CD4-positive, CD25-positive, alpha-beta regulatory T cell (primary cell): ENCODE measurements around the gene CHRND. TPM values are rescaled to one million over a fixed set of nuclear protein-coding genes. Genes with fewer than 3 reads are reported as not detected.
"Not testable (repeated sequence)": the region's sequence is repeated elsewhere in the genome, so short reads cannot be mapped to it uniquely, and the experiment has no call there.

Source experiments
- ATAC-seq, 2 donors: fragments of 150-1000 bp; cut with Tn5 transposase; one replicate each; pipeline ENCODE4 v1.10.0; 2021; ENCODE audit warnings: low read depth in 2 of 2, moderate number of reproducible peaks in 2 of 2, moderate library complexity in 1 of 2
- DNase-seq, 3 donors: peaks; one replicate each; pipeline versions ENCODE4 v3.0.0 to v3.0.0-alpha.2; 2012 to 2022; ENCODE audit warnings: mixed read lengths in 1 of 3
- H3K27ac ChIP-seq: one replicate; pipeline ENCODE4 v1.7.0; 2013; ENCODE audit warnings: mild to moderate bottlenecking, low read length; ENCODE audit not compliant: insufficient read depth, poor library complexity, severe bottlenecking
- H3K27me3 ChIP-seq: one replicate; pipeline ENCODE4 v1.7.0; 2013; ENCODE audit warnings: low read length; ENCODE audit not compliant: control insufficient read depth, insufficient read depth
- H3K36me3 ChIP-seq: one replicate; pipeline ENCODE4 v1.7.0; 2013; ENCODE audit warnings: mild to moderate bottlenecking, low read length, moderate library complexity; ENCODE audit not compliant: control insufficient read depth, insufficient read depth
- H3K4me1 ChIP-seq: 2 replicates; pipeline ENCODE4 v1.7.0; 2013; ENCODE audit warnings: mild to moderate bottlenecking, low read length; ENCODE audit not compliant: insufficient read depth, control insufficient read depth, poor library complexity, severe bottlenecking
- H3K4me3 ChIP-seq: one replicate; pipeline ENCODE4 v1.7.0; 2013; ENCODE audit warnings: low read depth, mild to moderate bottlenecking, low read length, moderate library complexity
- H3K9me3 ChIP-seq, 2 experiments: 1 replicate in 1 of 2; 2 replicates in 1 of 2; pipeline ENCODE4 v1.7.0; 2013; ENCODE audit warnings: low read length in 2 of 2, mild to moderate bottlenecking in 1 of 2, moderate library complexity in 1 of 2; ENCODE audit not compliant: control insufficient read depth in 2 of 2
- H3K27ac Mint-ChIP-seq, 3 donors: one replicate each; pipeline ENCODE4 v1.8.0; 2020 to 2022; ENCODE audit warnings: mild to moderate bottlenecking in 3 of 3, mixed read lengths in 3 of 3, moderate library complexity in 2 of 3
- H3K27me3 Mint-ChIP-seq: one replicate; pipeline ENCODE4 v1.8.0; 2022; ENCODE audit warnings: mild to moderate bottlenecking, mixed read lengths
- H3K36me3 Mint-ChIP-seq: one replicate; pipeline ENCODE4 v1.8.0; 2020; ENCODE audit warnings: mixed read lengths
- H3K4me1 Mint-ChIP-seq, 4 donors: one replicate each; pipeline ENCODE4 v1.8.0; 2020 to 2022; ENCODE audit warnings: mixed read lengths in 4 of 4, mild to moderate bottlenecking in 1 of 4
- H3K4me3 Mint-ChIP-seq, 4 donors: one replicate each; pipeline ENCODE4 v1.8.0; 2020 to 2022; ENCODE audit warnings: mild to moderate bottlenecking in 4 of 4, mixed read lengths in 4 of 4, moderate library complexity in 3 of 4
- H3K9me3 Mint-ChIP-seq, 7 donors: one replicate each; pipeline ENCODE4 v1.8.0; 2020 to 2022; ENCODE audit warnings: mixed read lengths in 7 of 7, mild to moderate bottlenecking in 3 of 7, moderate library complexity in 2 of 7
- polyA plus RNA-seq, 4 donors: library from polyadenylated mRNA; unstranded; fragments of 300-500 nt; fragmentation: Illumina TruSeq; gene quantifications; one replicate each; pipeline ENCODE4 v1.2.3, GENCODE V29; 2021
- total RNA-seq: library from RNA; stranded (reverse); gene quantifications from one replicate; pipeline ENCODE4 v1.2.3, GENCODE V29; 2022

CHRND gene
- total and polyA plus RNA-seq, 5 donors from 2014 or later, result not detected

DNA sequence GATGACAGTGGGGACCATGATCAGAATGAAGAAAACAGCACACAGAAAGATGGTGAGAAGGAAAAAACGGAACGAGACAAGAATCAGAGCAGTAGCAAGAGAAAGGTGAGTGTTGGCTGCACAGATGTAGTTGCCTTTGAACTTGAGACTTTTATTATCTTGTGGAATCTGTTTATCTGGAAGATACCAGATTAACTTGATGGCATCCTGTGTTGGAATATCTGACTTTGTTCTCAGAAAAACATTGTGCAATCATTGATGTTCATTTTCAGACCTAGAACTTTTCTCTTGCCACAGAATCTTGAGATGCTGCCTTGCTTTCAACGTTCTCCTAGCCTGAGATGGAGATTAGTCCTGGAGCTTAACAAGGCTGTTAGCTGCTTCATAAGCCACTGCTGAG is 30.5 kb downstream of the CHRND start:
- DNase-seq (no peak), ATAC-seq (no peak)
- Histone ChIP-seq H3K4me3 (no peak overlapping the region), H3K27me3 (no peaks in the 10 kb centered on the region), H3K9me3 (no peaks in the 10 kb centered on the region), H3K27ac (no peak overlapping the region), H3K36me3 (peaks cover 60% of the 10 kb centered on the region), H3K4me1 (peaks cover 20% of the 10 kb centered on the region)
- Mint-ChIP-seq H3K4me1 (peaks cover 27 to 54% (median 49%) of the 10 kb centered on the region in 4 donors), H3K27ac (no peak overlapping the region), H3K9me3 (no peaks in the 10 kb centered on the region), H3K4me3 (no peak overlapping the region), H3K36me3 (peaks cover 56% of the 10 kb centered on the region), H3K27me3 (no peaks in the 10 kb centered on the region)

- H3K27me3 ChIP-seq, result no peaks in the 10 kb centered on the region
- no peaks in the 10 kb centered on the region for H3K27me3 Mint-ChIP-seq
- H3K4me3 ChIP-seq, result no peak overlapping the region
- no peak overlapping the region for H3K4me3 Mint-ChIP-seq
- H3K27ac ChIP-seq, result no peak overlapping the region
- H3K36me3 Mint-ChIP-seq, result peaks cover 56% of the 10 kb centered on the region
- DNase-seq (no peak), ATAC-seq (no peak)
- H3K4me1 Mint-ChIP-seq, result peaks cover 0 to 9% (median 4%) of the 10 kb centered on the region in 4 donors
- H3K9me3 ChIP-seq, result no peaks in the 10 kb centered on the region
- no peak overlapping the region for H3K27ac Mint-ChIP-seq
- no peaks in the 10 kb centered on the region for H3K4me1 ChIP-seq
- peaks cover 81% of the 10 kb centered on the region for H3K36me3 ChIP-seq
- H3K9me3 Mint-ChIP-seq, result no peaks in the 10 kb centered on the region
Observed at GRCh38 chr2:232562515-232563151, 36.7 kb downstream of the CHRND start.

- DNase-seq, result no peak
- Histone ChIP-seq H3K27ac (no peak overlapping the region), H3K9me3 (no peaks in the 10 kb centered on the region), H3K4me1 (no peaks in the 10 kb centered on the region), H3K36me3 (peaks cover 81% of the 10 kb centered on the region), H3K4me3 (no peak overlapping the region), H3K27me3 (no peaks in the 10 kb centered on the region)
- H3K4me1 Mint-ChIP-seq, result peaks cover 0 to 9% (median 3%) of the 10 kb centered on the region in 4 donors
- no peaks in the 10 kb centered on the region for H3K27me3 Mint-ChIP-seq
- no peak for ATAC-seq
- H3K27ac Mint-ChIP-seq, result no peak overlapping the region
- H3K9me3 Mint-ChIP-seq, result no peaks in the 10 kb centered on the region
- H3K4me3 Mint-ChIP-seq, result no peak overlapping the region
- peaks cover 60% of the 10 kb centered on the region for H3K36me3 Mint-ChIP-seq
Observed at GRCh38 chr2:232563580-232563979, 37.6 kb downstream of the CHRND start.

DNA sequence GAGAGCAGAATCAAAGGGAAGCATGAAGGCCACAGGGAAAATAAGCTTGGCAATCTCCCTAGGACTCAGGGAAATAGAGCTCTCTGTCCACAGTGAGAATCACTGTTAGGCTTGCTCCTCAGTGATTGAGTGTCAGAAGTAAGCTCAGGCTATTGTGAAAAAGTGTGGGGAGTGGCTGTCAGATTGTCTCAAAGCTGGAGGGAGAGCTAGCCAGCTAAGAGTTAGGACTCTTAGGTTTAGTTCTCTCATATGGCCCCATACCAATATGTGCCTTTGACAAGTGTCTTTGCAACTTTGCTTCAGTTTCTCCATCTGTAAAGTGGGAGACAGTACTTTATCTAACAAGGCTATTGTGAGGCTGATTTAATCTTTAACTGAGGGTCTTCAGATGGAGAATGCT is 41.8 kb downstream of the CHRND start:
- no peaks in the 10 kb centered on the region for H3K4me1 ChIP-seq
- H3K27me3 ChIP-seq, result no peaks in the 10 kb centered on the region
- no peaks in the 10 kb centered on the region for H3K9me3 ChIP-seq
- H3K4me3 Mint-ChIP-seq, result no peak overlapping the region
- H3K36me3 Mint-ChIP-seq, result peaks cover 72% of the 10 kb centered on the region
- DNase-seq (no peak), ATAC-seq (no peak)
- no peak overlapping the region for H3K27ac Mint-ChIP-seq
- peaks cover 89% of the 10 kb centered on the region for H3K36me3 ChIP-seq
- H3K4me1 Mint-ChIP-seq, result peaks cover 0 to 6% (median under 1%) of the 10 kb centered on the region in 4 donors
- no peak overlapping the region for H3K27ac ChIP-seq
- no peaks in the 10 kb centered on the region for H3K9me3 Mint-ChIP-seq
- no peaks in the 10 kb centered on the region for H3K27me3 Mint-ChIP-seq
- no peak overlapping the region for H3K4me3 ChIP-seq

- no peak overlapping the region for H3K4me3 ChIP-seq
- no peak overlapping the region for H3K27ac ChIP-seq
- H3K36me3 Mint-ChIP-seq, result peaks cover 76% of the 10 kb centered on the region
- no peaks in the 10 kb centered on the region for H3K27me3 Mint-ChIP-seq
- no peak overlapping the region for H3K4me3 Mint-ChIP-seq
- peaks cover 91% of the 10 kb centered on the region for H3K36me3 ChIP-seq
- no peaks in the 10 kb centered on the region for H3K9me3 ChIP-seq
- H3K4me1 ChIP-seq, result no peaks in the 10 kb centered on the region
- DNase-seq, result no peak
- no peaks in the 10 kb centered on the region for H3K27me3 ChIP-seq
- no peak for ATAC-seq
- H3K27ac Mint-ChIP-seq, result no peak overlapping the region
- peaks cover 0 to 6% (median 1%) of the 10 kb centered on the region in 4 donors for H3K4me1 Mint-ChIP-seq
- H3K9me3 Mint-ChIP-seq, result no peaks in the 10 kb centered on the region
Observed at GRCh38 chr2:232568161-232568560, 42.2 kb downstream of the CHRND start.

DNA sequence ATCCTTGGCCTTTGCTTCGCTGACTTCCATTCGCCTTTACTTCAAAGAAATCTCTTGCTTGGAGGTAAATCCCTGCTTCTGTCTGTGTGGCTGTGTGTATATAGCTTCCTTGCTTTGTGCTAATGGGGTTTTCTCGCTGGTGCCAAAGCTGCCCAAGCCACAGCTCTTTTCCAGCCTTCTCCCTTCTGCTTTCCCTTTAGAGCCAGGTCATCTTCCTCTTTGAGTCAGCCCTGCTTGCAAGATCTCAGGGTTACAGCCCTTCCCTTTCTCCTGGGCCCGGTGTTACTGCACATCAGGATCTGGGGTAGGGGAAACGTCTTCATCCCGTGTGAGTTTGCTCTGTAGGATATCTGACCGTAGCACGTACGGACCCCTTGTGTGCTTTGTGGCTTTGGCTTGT is 43.6 kb downstream of the CHRND start:
- Histone ChIP-seq H3K27me3 (no peaks in the 10 kb centered on the region), H3K9me3 (no peaks in the 10 kb centered on the region), H3K4me1 (no peaks in the 10 kb centered on the region), H3K36me3 (peaks cover 93% of the 10 kb centered on the region), H3K27ac (no peak overlapping the region), H3K4me3 (no peak overlapping the region)
- Mint-ChIP-seq H3K36me3 (peaks cover 73% of the 10 kb centered on the region), H3K27me3 (no peaks in the 10 kb centered on the region), H3K9me3 (no peaks in the 10 kb centered on the region), H3K4me3 (no peak overlapping the region), H3K4me1 (peaks cover 0 to 6% (median 1%) of the 10 kb centered on the region in 4 donors), H3K27ac (peak overlapping the region in 1 of 3 donors; percentile 45)
- ATAC-seq (no peak), DNase-seq (no peak)

DNA sequence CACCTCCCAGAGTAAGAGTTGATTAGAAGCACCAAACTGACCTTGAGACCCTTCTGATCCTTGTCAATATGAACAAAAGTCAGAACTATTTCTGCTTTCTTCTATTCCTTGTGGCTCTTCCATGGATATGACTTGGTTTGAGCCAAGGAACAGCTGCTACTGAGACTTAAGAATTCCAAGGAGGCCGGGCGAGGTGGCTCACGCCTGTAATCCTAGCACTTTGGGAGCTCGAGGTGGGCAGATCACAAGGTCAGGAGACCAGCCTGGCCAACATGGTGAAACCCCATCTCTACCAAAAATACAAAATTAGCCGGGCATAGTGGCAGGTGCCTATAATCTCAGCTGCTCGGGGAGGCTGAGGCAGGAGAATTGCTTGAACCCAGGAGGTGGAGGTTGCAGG is 44.5 kb downstream of the CHRND start:
- H3K9me3 Mint-ChIP-seq, ATAC-seq, H3K4me1 Mint-ChIP-seq, DNase-seq, H3K9me3 ChIP-seq, H3K4me1 ChIP-seq, H3K27ac ChIP-seq, H3K27ac Mint-ChIP-seq, H3K4me3 Mint-ChIP-seq, H3K27me3 Mint-ChIP-seq, H3K27me3 ChIP-seq, H3K4me3 ChIP-seq: not testable (repeated sequence)
- H3K36me3 Mint-ChIP-seq, result peaks cover 73% of the 10 kb centered on the region
- H3K36me3 ChIP-seq, result peaks cover 94% of the 10 kb centered on the region

GRCh38 chr2:232571026-232571474 is 45.1 kb downstream of the CHRND start:
- no peaks in the 10 kb centered on the region for H3K27me3 ChIP-seq
- Mint-ChIP-seq H3K36me3 (peaks cover 71% of the 10 kb centered on the region), H3K27me3 (no peaks in the 10 kb centered on the region), H3K4me1 (peaks cover 0 to 6% (median 4%) of the 10 kb centered on the region in 4 donors), H3K27ac (no peak overlapping the region), H3K4me3 (no peak overlapping the region), H3K9me3 (no peaks in the 10 kb centered on the region)
- DNase-seq (no peak), ATAC-seq (no peak)
- no peak overlapping the region for H3K4me3 ChIP-seq
- H3K4me1 ChIP-seq, result no peaks in the 10 kb centered on the region
- no peaks in the 10 kb centered on the region for H3K9me3 ChIP-seq
- peaks cover 88% of the 10 kb centered on the region for H3K36me3 ChIP-seq
- H3K27ac ChIP-seq, result no peak overlapping the region
